Measurements from ENCODE around the gene OR2S2. TPM values are rescaled to one million over a fixed set of nuclear protein-coding genes. Genes with fewer than 3 reads are reported as not detected.

OR2S2 gene
- total and polyA plus RNA-seq, 2 of the 4 experiments (the other 2 are of a cell fraction), result 0.46 to 0.90 TPM

DNA sequence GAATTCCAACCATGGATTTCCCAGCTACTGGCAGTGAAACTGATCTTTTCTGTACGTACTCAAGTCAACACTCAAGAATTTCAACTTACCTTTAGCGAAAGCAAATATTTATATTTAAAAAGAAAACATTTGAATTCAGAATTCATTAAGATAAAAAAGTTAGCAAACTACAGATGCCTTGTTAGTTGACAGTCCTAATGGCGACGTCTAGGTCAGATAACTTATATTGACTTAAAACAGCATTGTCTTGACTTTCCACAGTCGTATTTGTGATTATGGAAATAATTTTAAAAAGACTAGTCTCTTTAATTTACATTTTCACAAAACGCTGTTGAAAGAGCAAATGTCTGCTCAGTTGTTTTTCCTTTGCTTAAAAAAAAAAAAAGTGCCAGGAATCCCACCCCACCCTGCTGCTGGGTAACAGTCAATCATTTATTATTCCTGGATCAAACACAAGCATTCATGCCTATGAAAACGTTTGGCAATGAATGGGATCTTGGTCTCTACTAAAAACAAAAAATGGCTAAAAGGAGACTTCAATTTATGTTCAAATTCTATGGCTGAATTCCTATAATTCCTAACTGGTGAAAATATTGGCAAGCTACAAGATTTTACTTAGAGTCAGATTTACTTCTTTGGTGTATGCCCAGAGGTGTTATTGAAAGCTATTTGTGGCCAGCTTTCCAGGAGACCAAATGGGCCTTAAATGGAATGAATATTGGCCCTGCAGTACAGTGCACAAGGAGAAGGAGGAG lies 22.0 kb downstream of the OR2S2 start (continued):
- TF ChIP-seq, protein P1, sequence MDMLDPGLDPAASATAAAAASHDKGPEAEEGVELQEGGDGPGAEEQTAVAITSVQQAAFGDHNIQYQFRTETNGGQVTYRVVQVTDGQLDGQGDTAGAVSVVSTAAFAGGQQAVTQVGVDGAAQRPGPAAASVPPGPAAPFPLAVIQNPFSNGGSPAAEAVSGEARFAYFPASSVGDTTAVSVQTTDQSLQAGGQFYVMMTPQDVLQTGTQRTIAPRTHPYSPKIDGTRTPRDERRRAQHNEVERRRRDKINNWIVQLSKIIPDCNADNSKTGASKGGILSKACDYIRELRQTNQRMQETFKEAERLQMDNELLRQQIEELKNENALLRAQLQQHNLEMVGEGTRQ (IDR thresholded peaks at IDR 0.05; ENCODE audit: low read depth, low read length), result no peak
- TF ChIP-seq MAZ (IDR thresholded peaks at IDR 0.05; ENCODE audit: borderline replicate concordance, low read depth, low read length), result no peak

DNA sequence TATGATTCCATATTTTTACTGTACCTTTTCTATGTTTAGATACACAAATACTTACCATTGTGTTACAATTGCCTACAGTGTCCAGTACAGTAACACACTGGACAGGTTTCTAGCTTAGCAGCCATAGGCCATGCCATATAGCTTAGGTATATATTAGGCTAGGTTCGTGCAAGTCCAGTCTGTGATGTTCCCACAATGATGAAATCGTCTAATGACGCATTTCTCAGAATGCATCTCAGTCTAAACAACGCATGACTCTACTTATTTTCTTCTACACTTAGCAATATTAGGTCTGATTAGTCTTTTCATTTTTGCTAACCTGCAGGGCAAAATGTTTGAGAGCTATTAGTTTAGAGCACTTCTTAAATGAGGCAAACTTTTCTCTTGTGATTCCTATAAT lies 22.7 kb downstream of the OR2S2 start:
- no peaks in the 10 kb centered on the region for H3K9me3 ChIP-seq (ENCODE audit: control insufficient read depth, insufficient read depth, low read length)
- H3K27ac ChIP-seq (ENCODE audit: insufficient read depth, low read length), result peak overlapping the region; percentile 26; the same call in 1 of the 2 replicates
- no peak overlapping the region for H3K9ac ChIP-seq (ENCODE audit: low read depth, low read length)
- 0 out of 2 replicates have a peak overlapping the region, but pooled peaks have one; percentile 71 for H3K56ac ChIP-seq (ENCODE audit: extremely low read depth, insufficient read depth, low read length)
- CTCF ChIA-PET, result interaction anchor here (0.7 to 1.5 kb wide), 2 partner anchors 11 to 353 kb away, joined by 3 read pairs; no protein-coding TSS in a partner anchor
- H3K4me3 ChIP-seq (ENCODE audit: insufficient read depth, low read depth, low read length), result no peak overlapping the region
- H2AK5ac ChIP-seq (ENCODE audit: low read depth, low read length), result peak overlapping the region; percentile 62; the same call in 1 of the 2 replicates
- peak overlapping the region; percentile 59; the same call in 2 of the 3 replicates for H2BK15ac ChIP-seq (ENCODE audit: low read depth, low read length)
- H2BK5ac ChIP-seq (ENCODE audit: low read depth, low read length, poor library complexity, severe bottlenecking), result peak overlapping the region; percentile 100
- no peak overlapping the region for H2AK9ac ChIP-seq (replicated peaks; ENCODE audit: low read depth, low read length, poor library complexity)
- peak overlapping the region; percentile 41 for H3K14ac ChIP-seq (replicated peaks; ENCODE audit: low read depth, low read length)
- H4K91ac ChIP-seq (ENCODE audit: insufficient read depth, low read depth, low read length), result peak overlapping the region; percentile 76
- peaks cover 12% of the 10 kb centered on the region; the same call in 1 of the 2 replicates for H3K9me1 ChIP-seq (ENCODE audit: insufficient read depth, low read length)
- peak overlapping the region; percentile 98; the same call in 1 of the 2 replicates for H3K23ac ChIP-seq (ENCODE audit: low read depth, low read length)
- H4K20me1 ChIP-seq (ENCODE audit: insufficient read depth, low read length), result no peaks in the 10 kb centered on the region
- TF ChIP-seq CEBPB (IDR thresholded peaks at IDR 0.05; ENCODE audit: low read depth, low read length), result peak; percentile 87
- peak; percentile 19; the same call in 1 of the 2 replicates for TF ChIP-seq MAFK (IDR thresholded peaks at IDR 0.05; ENCODE audit: low read depth, low read length)
- TF ChIP-seq NFE2L2 (IDR thresholded peaks at IDR 0.05; ENCODE audit: low read depth, low read length), result 0 out of 2 replicates have a peak, but pooled peaks have one; percentile 16
- TF ChIP-seq FOS (IDR thresholded peaks at IDR 0.05; ENCODE audit: low read depth, low read length), result peak; percentile 44; the same call in 1 of the 2 replicates
- TF ChIP-seq, protein P2, sequence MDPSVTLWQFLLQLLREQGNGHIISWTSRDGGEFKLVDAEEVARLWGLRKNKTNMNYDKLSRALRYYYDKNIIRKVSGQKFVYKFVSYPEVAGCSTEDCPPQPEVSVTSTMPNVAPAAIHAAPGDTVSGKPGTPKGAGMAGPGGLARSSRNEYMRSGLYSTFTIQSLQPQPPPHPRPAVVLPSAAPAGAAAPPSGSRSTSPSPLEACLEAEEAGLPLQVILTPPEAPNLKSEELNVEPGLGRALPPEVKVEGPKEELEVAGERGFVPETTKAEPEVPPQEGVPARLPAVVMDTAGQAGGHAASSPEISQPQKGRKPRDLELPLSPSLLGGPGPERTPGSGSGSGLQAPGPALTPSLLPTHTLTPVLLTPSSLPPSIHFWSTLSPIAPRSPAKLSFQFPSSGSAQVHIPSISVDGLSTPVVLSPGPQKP (IDR thresholded peaks at IDR 0.05; ENCODE audit: borderline replicate concordance, low read depth, low read length), result no peak
- WGBS, 2 experiments (ENCODE audit: extremely low coverage in 2 of 2, insufficient read length in 1 of 2), result no CpG with 5 or more reads among the region's 4 CpGs
- peaks cover 14% of the 10 kb centered on the region for H3K4me1 ChIP-seq (ENCODE audit: control insufficient read depth, insufficient read depth, low read length)
- no peak overlapping the region for H2AFZ ChIP-seq (replicated peaks; ENCODE audit: low read length, poor library complexity)
- no peak overlapping the region; the same call in 1 of the 2 replicates for H4K5ac ChIP-seq (ENCODE audit: low read depth, low read length)
- peak overlapping the region; percentile 94 for H2BK20ac ChIP-seq (ENCODE audit: low read depth, low read length)
- POLR2A ChIA-PET (ENCODE audit: unreplicated experiment), result no interaction called here
- intact Hi-C loops (cut with micrococcal nuclease), result no loop called here
- in situ Hi-C loops (cut with MboI; ENCODE audit: low sequenced_read_pairs), result no loop called here
- H3K18ac ChIP-seq (ENCODE audit: low read depth, low read length), result peak overlapping the region; percentile 25; the same call in 1 of the 2 replicates
- H2BK120ac ChIP-seq (ENCODE audit: low read depth, low read length), result peak overlapping the region; percentile 91
- no peaks in the 10 kb centered on the region for H3K36me3 ChIP-seq (ENCODE audit: control insufficient read depth, insufficient read depth, low read length)
- ATAC-seq (ENCODE audit: low read depth), result no peak
- peak overlapping the region; percentile 78 for H3K4ac ChIP-seq (ENCODE audit: low read depth, low read length)
- H3K4me2 ChIP-seq (ENCODE audit: low read depth, low read length), result no peak overlapping the region; the same call in 1 of the 2 replicates
- dilution Hi-C loops (cut with HindIII; ENCODE audit: low sequenced_read_pairs, unreplicated experiment), result no loop called here
- peaks cover 0 to 4% of the 10 kb centered on the region in 2 experiments; a peak in 1 of 4 replicates for H3K79me1 ChIP-seq (ENCODE audit: low read depth in 1 of 2, low read length in 2 of 2)
- DNase-seq, result peak; percentile 84
- H3K27me3 ChIP-seq (ENCODE audit: control insufficient read depth, insufficient read depth, low read length), result no peaks in the 10 kb centered on the region
- no TSS peak for BruUV-seq (replicated peaks)
- peak overlapping the region; percentile 40 to 73; a peak in 3 of 4 replicates for H4K8ac ChIP-seq (ENCODE audit: low read depth in 2 of 2, low read length in 2 of 2)

Measured in IMR-90 (cell line).